GM18951 (cell line): ENCODE results near the gene IDH3A.

Source experiments
- POLR2A ChIP-seq: IDR thresholded peaks from 4 replicates; pipeline ENCODE4 v1.6.1; 2011; ENCODE audit warnings: mild to moderate bottlenecking; ENCODE audit not compliant: insufficient read length, insufficient read depth; ENCODE audit errors: extremely low read depth
- in situ Hi-C: fragments of 300-500 bp; cut with MboI; formaldehyde crosslinking; loops from one replicate; pipeline ENCODE4 v1.12.0; 2022; ENCODE audit warnings: low sequenced_read_pairs, mixed read lengths, inconsistent platforms; ENCODE audit not compliant: unreplicated experiment

The IDH3A gene

GRCh38 chr15:78205856-78206255 lies 56.7 kb downstream of the IDH3A start:
- in situ Hi-C loops = no loop called here
- TF ChIP-seq POLR2A = no peak

GRCh38 chr15:78206326-78207109 lies 57.4 kb downstream of the IDH3A start:
- TF ChIP-seq POLR2A = no peak
- in situ Hi-C loops = no loop called here

- TF ChIP-seq POLR2A = no peak
- in situ Hi-C loops = no loop called here
Observed at GRCh38 chr15:78207110-78207458, 57.9 kb downstream of the IDH3A start.

- TF ChIP-seq POLR2A = no peak
- in situ Hi-C loops = no loop called here
Observed at GRCh38 chr15:78207641-78208340, 58.6 kb downstream of the IDH3A start.

- in situ Hi-C loops = no loop called here
- TF ChIP-seq POLR2A = no peak
Observed at GRCh38 chr15:78208341-78208844, 59.2 kb downstream of the IDH3A start.

GRCh38 chr15:78208887-78209645 lies 59.9 kb downstream of the IDH3A start:
- TF ChIP-seq POLR2A = no peak
- in situ Hi-C loops = no loop called here

- in situ Hi-C loops = no loop called here
Observed at GRCh38 chr15:78209646-78210348, 60.6 kb downstream of the IDH3A start.

GRCh38 chr15:78210349-78210717 lies 61.2 kb downstream of the IDH3A start:
- TF ChIP-seq POLR2A = no peak
- in situ Hi-C loops = no loop called here

More at GRCh38 chr15:78209646-78210348, 60.6 kb downstream of the IDH3A start:
- no peak for TF ChIP-seq POLR2A

- no peak for TF ChIP-seq POLR2A
- in situ Hi-C loops = no loop called here
Observed at GRCh38 chr15:78211189-78211921, 62.2 kb downstream of the IDH3A start.

GRCh38 chr15:78212008-78212407 lies 62.8 kb downstream of the IDH3A start:
- no peak for TF ChIP-seq POLR2A
- in situ Hi-C loops = no loop called here

- TF ChIP-seq POLR2A = no peak
- in situ Hi-C loops = no loop called here
Observed at GRCh38 chr15:78212546-78213424, 63.6 kb downstream of the IDH3A start.

GRCh38 chr15:78213425-78213750 lies 64.2 kb downstream of the IDH3A start:
- in situ Hi-C loops = no loop called here
- no peak for TF ChIP-seq POLR2A

GRCh38 chr15:78213956-78214355 lies 64.8 kb downstream of the IDH3A start:
- in situ Hi-C loops = no loop called here

More at GRCh38 chr15:78213956-78214355, 64.8 kb downstream of the IDH3A start:
- TF ChIP-seq POLR2A = no peak
